B cell (primary cell): ENCODE measurements around the gene SYNJ2.

Source experiments
- EZH2 ChIP-seq: IDR thresholded peaks from 2 replicates; pipeline ENCODE4 v1.6.1; 2012; ENCODE audit warnings: borderline replicate concordance, low read depth, mild to moderate bottlenecking, moderate library complexity, low read length; ENCODE audit not compliant: insufficient read depth, poor library complexity, severe bottlenecking
- TF ChIP-seq, protein P1 (sequence below): fragments of 200-600 bp; IDR thresholded peaks from one replicate; pipeline ENCODE4 v1.8.0; 2022; ENCODE audit warnings: antibody characterized with exemption, mild to moderate bottlenecking

DNA sequence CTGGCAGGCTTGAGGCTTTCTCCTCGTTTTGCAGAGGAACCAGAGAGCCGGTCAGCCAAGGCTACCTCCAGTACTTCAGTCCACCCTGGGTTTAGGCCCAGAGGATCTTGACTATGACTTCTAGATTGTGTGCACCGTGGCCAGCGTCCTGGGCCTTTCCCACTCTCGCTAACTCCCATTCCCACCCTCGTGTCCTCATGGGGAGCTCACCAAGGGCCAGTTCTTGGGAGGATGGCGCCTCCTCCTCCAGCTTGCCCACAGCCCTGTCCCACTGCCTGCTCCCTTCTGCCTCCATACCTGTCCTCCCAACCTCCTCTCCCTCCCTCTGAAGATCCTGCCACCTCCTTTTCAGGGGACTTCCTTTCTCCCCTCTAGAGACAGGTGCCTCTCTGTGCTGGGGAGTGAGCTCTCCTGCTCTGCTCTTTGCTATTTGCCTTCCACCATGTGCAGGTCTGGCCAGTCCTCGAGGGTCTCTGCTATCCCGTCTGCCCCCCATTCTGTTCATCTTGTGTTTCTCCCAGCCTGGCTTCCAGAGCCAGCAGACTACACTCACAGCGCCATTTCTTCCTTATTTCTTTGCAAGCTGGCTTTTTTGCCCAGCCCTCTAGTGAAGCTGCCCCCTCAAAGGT lies 4.4 kb upstream of the SYNJ2 start:
- TF ChIP-seq, protein P1, sequence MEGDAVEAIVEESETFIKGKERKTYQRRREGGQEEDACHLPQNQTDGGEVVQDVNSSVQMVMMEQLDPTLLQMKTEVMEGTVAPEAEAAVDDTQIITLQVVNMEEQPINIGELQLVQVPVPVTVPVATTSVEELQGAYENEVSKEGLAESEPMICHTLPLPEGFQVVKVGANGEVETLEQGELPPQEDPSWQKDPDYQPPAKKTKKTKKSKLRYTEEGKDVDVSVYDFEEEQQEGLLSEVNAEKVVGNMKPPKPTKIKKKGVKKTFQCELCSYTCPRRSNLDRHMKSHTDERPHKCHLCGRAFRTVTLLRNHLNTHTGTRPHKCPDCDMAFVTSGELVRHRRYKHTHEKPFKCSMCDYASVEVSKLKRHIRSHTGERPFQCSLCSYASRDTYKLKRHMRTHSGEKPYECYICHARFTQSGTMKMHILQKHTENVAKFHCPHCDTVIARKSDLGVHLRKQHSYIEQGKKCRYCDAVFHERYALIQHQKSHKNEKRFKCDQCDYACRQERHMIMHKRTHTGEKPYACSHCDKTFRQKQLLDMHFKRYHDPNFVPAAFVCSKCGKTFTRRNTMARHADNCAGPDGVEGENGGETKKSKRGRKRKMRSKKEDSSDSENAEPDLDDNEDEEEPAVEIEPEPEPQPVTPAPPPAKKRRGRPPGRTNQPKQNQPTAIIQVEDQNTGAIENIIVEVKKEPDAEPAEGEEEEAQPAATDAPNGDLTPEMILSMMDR: no peak
- TF ChIP-seq EZH2: no peak
